Stimulated activated effector memory CD8-positive, alpha-beta T cell treated with anti-CD3 and anti-CD28 coated beads, Interleukin-12 subunit alpha, Interleukin-12 subunit beta, amount 100 ng/mL, for 72 hours (primary cell): ENCODE data around the gene PHACTR1.

Experiments
- ATAC-seq: fragments of 150-1000 bp; cut with Tn5 transposase; 2 replicates; pipeline ENCODE4 v1.10.0; 2021
- DNase-seq, 2 donors: peaks; one replicate each; pipeline ENCODE4 v3.0.0; 2021 to 2022; ENCODE audit warnings: low spot score in 2 of 2
- H3K27ac Mint-ChIP-seq: one replicate; pipeline ENCODE4 v1.8.0; 2022; ENCODE audit warnings: mild to moderate bottlenecking, mixed read lengths
- H3K36me3 Mint-ChIP-seq: one replicate; pipeline ENCODE4 v1.8.0; 2022; ENCODE audit warnings: mild to moderate bottlenecking, mixed read lengths
- H3K4me1 Mint-ChIP-seq: one replicate; pipeline ENCODE4 v1.8.0; 2022; ENCODE audit warnings: mixed read lengths
- H3K4me3 Mint-ChIP-seq: one replicate; pipeline ENCODE4 v1.8.0; 2022; ENCODE audit warnings: mild to moderate bottlenecking, mixed read lengths
- H3K9me3 Mint-ChIP-seq: one replicate; pipeline ENCODE4 v1.8.0; 2022; ENCODE audit warnings: mixed read lengths

The PHACTR1 gene

DNA sequence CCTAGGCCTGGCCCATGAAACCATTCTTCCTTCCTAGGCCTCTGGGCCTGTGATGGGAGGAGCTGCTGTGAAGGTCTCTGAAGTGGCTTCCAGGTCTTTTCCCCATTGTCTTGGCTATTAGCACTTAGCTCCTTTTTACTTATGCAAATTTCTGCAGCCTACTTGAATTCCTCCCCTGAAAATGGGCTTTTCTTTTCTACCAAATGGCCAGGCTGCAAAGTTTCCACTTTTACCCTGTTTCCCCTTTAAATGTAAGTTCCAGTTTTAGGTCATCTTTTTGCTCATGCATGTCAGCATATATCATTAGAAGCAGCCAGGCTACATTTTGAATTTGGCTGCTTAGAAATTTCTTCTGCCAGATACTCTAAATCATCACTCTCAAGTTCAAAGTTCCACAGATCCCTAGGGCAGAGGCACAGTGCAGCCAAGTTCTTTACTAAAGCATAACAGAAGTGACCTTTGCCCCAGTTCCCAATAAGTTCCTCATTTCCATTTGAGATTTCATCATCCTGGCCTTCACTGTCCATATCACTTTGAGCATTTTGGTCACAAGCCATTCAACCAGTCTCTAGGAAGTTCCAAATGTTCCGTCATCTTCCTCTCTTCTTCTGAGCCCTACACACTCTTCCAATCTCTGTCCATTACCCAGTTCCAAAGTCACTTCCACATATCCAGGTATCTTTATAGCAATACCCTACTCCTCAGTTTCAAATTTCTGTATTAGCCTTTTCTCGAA lies 539.9 kb downstream of the PHACTR1 start:
- no peaks in the 10 kb centered on the region for H3K4me1 Mint-ChIP-seq
- no peak overlapping the region for H3K27ac Mint-ChIP-seq
- H3K4me3 Mint-ChIP-seq = no peak overlapping the region
- DNase-seq = no peak
- no peaks in the 10 kb centered on the region for H3K36me3 Mint-ChIP-seq
- no peak for ATAC-seq
- peaks cover 7% of the 10 kb centered on the region for H3K9me3 Mint-ChIP-seq

DNA sequence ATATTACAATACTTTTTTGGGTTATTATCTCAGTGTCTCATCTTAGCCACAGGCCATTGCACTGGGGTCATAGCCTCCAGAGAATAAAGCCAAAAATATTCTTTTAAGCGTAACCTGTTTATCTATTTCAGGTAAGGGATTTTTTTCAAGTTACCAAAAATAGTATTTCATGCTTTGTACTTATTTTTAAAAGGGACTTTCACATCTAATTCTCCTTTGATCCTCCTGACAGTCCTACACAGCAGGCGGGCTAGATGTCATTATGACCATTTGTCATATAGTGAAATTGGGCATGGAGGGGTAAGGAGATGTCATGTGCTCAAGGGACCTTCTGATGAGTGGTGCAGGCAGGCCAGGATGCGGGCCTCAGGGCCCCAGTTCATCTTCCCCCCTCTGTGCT lies 542.8 kb downstream of the PHACTR1 start:
- H3K4me1 Mint-ChIP-seq = no peaks in the 10 kb centered on the region
- H3K4me3 Mint-ChIP-seq = no peak overlapping the region
- DNase-seq (no peak), ATAC-seq (no peak)
- H3K27ac Mint-ChIP-seq = no peak overlapping the region
- no peaks in the 10 kb centered on the region for H3K36me3 Mint-ChIP-seq
- H3K9me3 Mint-ChIP-seq = peaks cover 7% of the 10 kb centered on the region

DNA sequence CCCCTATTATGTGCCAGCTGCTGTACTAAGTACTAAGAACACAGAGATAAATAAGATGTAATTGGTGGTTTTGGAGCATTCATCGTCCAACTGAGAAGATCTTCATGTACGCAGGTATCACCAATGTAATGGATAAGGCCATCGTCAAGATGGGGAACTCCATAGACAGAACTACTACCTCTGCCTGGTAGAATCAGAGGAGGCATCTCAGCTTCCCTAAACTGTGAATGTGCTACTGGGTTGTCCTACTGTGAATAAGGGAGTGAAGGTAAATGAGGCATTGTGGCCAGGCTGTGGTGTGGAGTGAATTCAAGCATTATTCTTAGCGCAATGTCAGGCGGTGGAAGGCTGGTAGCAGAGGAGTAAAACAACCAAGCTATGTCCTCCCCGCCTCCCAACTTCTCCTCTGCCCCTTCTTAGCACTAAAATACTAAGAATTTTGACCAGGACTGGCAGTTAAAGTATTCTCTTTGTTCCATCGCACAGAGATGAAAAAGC lies 543.6 kb downstream of the PHACTR1 start:
- Mint-ChIP-seq H3K4me1 (no peaks in the 10 kb centered on the region), H3K27ac (no peak overlapping the region), H3K9me3 (peaks cover 7% of the 10 kb centered on the region), H3K36me3 (no peaks in the 10 kb centered on the region), H3K4me3 (no peak overlapping the region)
- ATAC-seq (no peak), DNase-seq (no peak)

DNA sequence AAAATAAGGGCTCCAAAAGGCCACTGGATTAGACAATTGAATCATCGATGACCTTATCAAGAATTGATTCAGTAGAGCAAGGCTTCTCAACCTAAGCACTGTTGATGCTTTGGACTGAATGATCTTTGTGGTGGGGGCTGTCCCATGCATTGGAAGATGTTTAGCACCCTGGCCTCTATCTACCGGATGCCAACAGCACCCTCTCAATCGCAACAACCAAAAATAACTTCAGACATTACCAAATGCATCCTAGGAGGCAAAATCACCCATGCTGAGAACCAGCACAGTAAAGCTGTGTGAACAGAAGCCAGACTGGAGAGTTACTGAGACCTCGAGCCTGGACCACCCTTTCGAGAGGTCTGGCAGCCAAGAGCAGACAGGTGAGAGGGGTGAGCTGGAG lies 544.3 kb downstream of the PHACTR1 start:
- Mint-ChIP-seq H3K4me3 (no peak overlapping the region), H3K9me3 (peaks cover 7% of the 10 kb centered on the region)

DNA sequence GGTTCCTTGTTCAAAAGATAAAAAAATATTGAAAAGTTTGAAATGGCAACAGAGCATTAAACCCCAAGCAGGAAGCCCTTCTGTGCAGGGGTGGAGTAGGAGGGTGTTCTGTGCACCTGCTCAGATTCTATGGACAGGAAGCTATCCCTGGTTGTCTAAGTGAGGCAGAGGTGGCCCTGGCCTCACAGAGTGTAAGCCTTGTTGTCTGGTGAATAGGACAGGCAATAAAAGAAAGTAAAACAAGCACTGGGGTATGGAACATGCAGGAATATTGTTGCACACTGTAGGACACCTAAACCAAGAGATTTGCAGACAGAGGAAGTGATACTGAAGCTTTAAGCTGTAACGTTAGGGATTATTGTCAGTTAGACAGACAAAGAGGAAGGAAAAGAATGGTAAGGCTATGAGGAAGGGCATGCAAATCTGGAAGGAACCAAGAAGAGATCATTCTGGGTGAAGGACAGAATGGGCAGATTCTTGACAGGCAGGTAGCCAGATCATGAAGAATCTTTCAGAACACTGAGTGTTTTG lies 545.0 kb downstream of the PHACTR1 start:
- no peak for ATAC-seq

More for the DNA sequence above, 544.3 kb downstream of the PHACTR1 start:
- Mint-ChIP-seq H3K4me1 (no peaks in the 10 kb centered on the region), H3K27ac (no peak overlapping the region), H3K36me3 (no peaks in the 10 kb centered on the region)
- DNase-seq (no peak), ATAC-seq (no peak)

DNA sequence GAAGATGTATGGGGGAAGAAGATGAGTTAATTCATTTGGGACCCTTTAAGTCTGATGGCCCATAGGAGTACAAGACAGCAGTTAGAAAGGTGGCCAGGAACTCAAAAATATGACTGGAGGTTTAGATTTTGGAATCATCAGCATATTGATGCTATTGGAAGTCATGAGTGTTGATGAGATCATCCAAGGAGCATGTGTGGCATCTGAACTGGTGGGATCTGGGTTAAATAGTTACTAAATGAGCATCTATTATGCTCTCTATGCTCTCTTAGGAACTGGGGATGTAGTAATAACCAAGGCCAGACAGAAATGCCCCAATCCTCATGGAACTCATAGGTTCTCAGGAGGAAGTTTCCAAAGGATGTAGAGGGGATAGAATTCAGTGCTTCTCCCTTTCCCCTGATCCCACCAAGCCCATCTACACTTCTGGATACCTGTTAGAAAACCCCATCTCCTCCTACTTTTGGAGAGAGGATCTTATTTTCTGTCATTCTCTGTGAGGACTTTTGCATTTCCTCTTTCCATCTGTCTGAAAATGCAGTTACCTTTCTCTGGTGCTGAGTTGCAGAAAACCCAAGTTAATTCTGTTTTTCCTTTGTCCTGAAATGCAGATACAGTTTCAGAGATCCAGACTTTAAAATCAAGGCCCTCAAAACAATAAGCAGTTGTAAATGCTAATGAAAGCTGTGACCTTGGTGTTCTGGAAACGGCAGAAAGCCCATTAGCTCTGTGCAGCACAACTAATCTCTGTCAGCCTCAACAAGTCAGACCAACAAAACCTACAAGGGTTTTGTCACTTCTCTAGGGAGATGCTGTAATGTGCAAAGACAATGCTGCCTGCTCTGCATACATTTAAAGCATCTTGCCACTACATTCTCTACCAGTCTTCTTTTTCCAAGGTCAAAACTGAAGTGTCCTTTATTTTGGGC lies 546.0 kb downstream of the PHACTR1 start:
- ATAC-seq (no peak), DNase-seq (no peak)
- no peaks in the 10 kb centered on the region for H3K36me3 Mint-ChIP-seq
- H3K27ac Mint-ChIP-seq = no peak overlapping the region
- no peak overlapping the region for H3K4me3 Mint-ChIP-seq
- H3K9me3 Mint-ChIP-seq = no peaks in the 10 kb centered on the region
- peaks cover 11% of the 10 kb centered on the region for H3K4me1 Mint-ChIP-seq

More for the DNA sequence above, 545.0 kb downstream of the PHACTR1 start:
- H3K36me3 Mint-ChIP-seq = no peaks in the 10 kb centered on the region
- peaks cover under 1% of the 10 kb centered on the region for H3K4me1 Mint-ChIP-seq
- H3K27ac Mint-ChIP-seq = no peak overlapping the region
- peaks cover 4% of the 10 kb centered on the region for H3K9me3 Mint-ChIP-seq
- H3K4me3 Mint-ChIP-seq = no peak overlapping the region
- DNase-seq = no peak

DNA sequence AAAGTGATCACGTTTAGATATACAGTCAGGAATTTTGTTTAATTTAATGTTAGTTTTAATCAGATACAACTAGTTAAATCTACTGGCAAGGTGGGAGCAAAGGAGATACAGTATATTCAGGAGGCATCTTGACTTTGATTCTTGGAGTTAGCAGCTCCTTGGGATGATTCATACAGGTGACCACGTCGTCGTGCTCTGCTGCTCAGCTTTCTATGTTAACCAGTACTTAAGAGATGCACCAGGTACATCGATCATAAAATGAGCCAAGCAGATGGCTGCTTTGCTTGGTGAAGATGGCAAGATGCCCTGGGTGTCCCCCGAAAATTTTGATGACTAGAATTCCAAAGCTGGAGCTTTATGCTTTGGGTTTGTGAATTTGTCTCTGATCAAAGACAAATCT lies 547.1 kb downstream of the PHACTR1 start:
- ATAC-seq (no peak), DNase-seq (no peak)
- peaks cover 11% of the 10 kb centered on the region for H3K4me1 Mint-ChIP-seq
- H3K27ac Mint-ChIP-seq = no peak overlapping the region
- no peaks in the 10 kb centered on the region for H3K9me3 Mint-ChIP-seq
- no peak overlapping the region for H3K4me3 Mint-ChIP-seq
- H3K36me3 Mint-ChIP-seq = no peaks in the 10 kb centered on the region

DNA sequence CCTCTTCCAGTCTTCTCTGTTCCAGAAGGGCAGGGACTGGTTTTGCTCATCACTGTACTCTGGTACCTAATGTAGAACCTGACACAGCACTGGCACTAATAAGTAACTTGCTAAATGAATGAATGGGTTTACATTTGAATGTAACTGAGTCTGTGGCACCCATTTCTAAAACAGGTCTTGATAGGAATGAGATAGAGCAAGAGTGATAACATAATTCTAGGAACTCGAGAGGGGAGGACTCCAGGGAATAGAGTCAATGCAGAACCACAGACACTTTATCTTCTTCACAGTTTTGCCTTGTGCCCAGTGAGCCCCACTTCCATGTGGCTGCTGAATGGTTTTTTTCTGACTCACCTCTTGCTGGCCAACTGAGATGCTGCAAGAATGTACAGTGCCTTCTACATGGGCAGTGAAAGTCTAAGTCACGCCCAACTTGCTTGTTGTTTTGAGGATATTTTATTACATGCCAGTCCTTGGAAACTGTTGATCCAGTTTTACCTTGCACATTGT lies 550.6 kb downstream of the PHACTR1 start:
- DNase-seq = peak in 1 of 2 donors; percentile 57
- no peaks in the 10 kb centered on the region for H3K36me3 Mint-ChIP-seq
- H3K4me1 Mint-ChIP-seq = peaks cover 14% of the 10 kb centered on the region
- H3K27ac Mint-ChIP-seq = peak overlapping the region; percentile 50
- no peaks in the 10 kb centered on the region for H3K9me3 Mint-ChIP-seq
- peak; percentile 92 for ATAC-seq
- peak overlapping the region; percentile 23 for H3K4me3 Mint-ChIP-seq

DNA sequence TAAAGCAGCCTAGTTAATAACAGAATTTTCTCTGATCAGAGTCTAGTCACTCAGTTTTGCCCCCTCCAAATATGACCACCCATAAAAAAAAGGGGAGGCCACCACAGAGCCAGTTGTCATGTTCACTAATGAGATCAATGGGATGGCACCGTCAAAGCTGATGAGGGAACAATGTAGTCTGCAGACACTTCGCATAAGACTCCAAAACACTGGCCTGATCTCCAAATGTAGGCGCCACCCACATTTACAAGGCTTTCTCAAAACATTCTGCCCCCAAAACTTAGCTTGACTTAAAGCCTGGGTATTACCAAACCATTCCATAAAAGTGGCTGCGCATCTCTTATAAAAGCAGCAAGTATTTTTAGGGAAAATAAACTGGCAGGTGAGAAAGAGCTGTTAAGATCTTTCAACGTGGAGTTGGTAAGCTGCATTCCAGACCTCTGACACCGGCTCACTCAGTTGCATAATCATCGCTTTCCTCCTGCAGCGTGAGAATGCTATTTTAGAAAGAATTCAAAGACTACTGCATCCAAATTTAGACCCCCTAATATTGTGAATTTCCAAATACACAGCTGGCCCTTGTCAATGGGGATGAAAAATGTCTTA lies 552.4 kb downstream of the PHACTR1 start:
- peaks cover 26% of the 10 kb centered on the region for H3K4me1 Mint-ChIP-seq
- DNase-seq = no peak
- no peak for ATAC-seq
- no peaks in the 10 kb centered on the region for H3K9me3 Mint-ChIP-seq
- H3K4me3 Mint-ChIP-seq = no peak overlapping the region
- no peak overlapping the region for H3K27ac Mint-ChIP-seq
- H3K36me3 Mint-ChIP-seq = peaks cover 3% of the 10 kb centered on the region

DNA sequence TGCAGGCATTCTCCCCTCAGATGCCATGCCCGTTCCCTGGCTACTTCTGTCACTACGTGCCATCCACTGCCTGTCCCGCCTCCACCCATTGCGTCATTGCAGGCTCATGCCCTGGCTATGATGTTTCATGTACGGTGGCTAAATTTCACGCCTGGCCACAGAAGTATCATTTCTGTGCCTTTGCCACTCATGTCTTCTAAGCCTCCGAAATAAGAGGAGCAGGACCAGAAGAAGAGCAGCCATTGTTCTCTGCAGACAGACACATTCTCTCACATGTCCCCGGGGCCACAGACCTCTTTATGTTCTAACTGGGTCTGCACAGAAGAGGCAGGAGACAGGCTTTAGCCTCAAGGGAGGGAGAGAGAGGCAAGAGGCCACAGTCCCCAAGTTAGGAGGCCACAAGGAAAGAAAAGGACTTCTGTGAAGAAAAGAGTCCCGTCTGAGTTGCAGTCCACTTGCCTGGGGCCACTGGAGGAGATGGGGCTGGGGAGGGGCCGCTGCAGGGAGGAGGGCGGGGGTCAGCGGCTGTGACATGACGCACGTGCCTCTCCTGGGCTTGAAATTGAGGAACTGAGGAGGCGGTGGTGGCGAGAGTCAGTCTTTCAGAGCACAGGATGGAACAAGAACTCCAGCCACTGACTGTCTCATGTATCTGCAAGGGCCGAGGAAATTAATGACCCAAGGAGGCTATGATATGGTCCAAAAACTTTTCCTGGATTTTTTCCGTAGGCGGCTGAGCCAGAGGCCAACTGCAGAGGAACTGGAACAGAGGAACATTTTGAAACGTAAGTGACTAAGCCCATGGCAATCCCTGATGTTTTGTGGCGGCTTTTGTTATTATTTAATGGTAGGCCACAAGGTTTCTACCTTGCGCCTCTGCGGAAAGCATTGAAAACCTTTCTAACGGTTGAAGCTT lies 555.8 kb downstream of the PHACTR1 start:
- H3K27ac Mint-ChIP-seq = no peak overlapping the region
- ATAC-seq (no peak), DNase-seq (no peak)
- H3K4me1 Mint-ChIP-seq = peaks cover 22% of the 10 kb centered on the region
- peaks cover 6% of the 10 kb centered on the region for H3K36me3 Mint-ChIP-seq
- no peaks in the 10 kb centered on the region for H3K9me3 Mint-ChIP-seq
- no peak overlapping the region for H3K4me3 Mint-ChIP-seq

DNA sequence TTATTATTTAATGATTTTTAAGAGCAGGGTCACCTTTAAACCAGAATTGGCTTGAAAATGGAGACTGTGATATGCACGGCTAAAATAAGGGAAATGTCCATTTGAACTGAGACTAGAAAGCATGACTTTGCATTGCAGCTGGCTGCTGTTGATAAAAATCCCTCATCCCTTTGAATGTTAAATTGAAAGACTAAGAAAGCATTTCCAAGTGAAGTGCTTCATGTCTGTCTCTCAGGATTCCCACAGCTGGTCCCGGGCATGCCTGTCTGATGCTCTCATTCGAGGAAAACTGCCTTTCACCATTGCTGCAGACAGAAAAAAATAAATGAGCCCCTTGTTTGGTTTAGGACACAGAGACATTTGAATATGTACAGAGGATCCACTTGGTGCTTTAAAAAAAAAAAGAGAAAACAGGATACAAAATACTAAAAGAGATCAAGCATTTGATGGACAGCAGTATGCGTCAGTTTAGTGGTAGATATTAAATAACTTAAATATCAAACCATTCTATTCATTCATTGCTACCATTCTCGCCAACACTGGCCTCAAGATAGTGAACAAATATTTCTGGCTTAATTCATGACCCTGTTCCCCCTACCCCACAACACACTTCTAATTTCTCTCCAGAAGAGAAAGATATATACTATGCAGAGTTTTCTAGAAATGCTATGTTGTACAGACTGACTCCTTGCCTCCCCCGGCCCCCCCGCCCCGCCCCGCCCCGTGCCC lies 556.8 kb downstream of the PHACTR1 start:
- Mint-ChIP-seq H3K36me3 (peaks cover 6% of the 10 kb centered on the region), H3K27ac (peak overlapping the region; percentile 48), H3K4me1 (peaks cover 25% of the 10 kb centered on the region), H3K9me3 (no peaks in the 10 kb centered on the region), H3K4me3 (peak overlapping the region; percentile 60)
- ATAC-seq (no peak), DNase-seq (no peak)

DNA sequence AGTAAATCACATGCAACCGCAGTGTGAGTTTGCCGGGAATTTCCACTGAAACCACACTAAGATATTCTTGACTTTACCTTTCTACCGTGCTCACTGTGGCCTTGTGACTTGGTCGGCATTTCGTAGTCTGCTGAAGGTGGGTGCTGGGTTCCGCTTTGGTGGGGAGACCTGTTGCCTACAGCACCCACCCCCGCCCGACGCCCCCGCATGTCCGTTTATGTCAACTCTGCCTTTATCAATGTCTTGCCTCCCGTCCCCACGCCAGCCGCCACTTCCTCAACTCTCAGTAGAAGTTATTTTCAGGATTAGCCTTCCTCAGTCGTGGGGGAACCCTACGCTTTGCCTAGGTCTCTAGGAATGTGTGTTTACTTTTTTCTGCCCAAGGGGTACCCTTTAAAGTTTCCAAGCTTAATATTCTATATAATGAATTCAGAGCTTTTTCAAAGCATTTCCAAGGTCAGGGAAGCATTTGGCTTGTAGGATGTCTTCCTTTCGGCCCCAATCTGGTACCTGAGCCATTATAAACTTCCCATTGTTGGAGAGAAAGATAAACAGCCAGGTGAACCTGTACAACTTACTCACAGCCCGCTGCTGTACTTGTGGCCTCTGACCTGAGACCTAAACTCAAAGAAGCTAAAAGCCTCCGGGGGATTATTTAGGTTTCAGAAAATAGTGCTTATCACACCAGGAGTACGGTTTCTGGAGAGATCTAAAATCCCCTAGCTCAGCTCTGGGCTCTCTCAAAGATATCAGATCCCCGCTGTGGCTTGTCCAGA lies 557.6 kb downstream of the PHACTR1 start:
- Mint-ChIP-seq H3K36me3 (peaks cover 6% of the 10 kb centered on the region), H3K27ac (peak overlapping the region; percentile 48), H3K9me3 (no peaks in the 10 kb centered on the region), H3K4me3 (peak overlapping the region; percentile 60), H3K4me1 (peaks cover 25% of the 10 kb centered on the region)
- ATAC-seq = peak; percentile 92
- peak; percentile 4 to 68 for DNase-seq
